GM12892 (cell line): ENCODE measurements around the gene OPHN1.

ENCODE experiments used
- DNase-seq: peaks from one replicate; pipeline ENCODE4 v3.0.0; 2011; ENCODE audit not compliant: insufficient read length
- FAIRE-seq: peaks from 2 replicates; lab custom pipeline; 2011; peaks lifted over from hg19 to GRCh38; lab: Jason Lieb, UNC
- POLR2A ChIP-seq: IDR thresholded peaks from 2 replicates; pipeline ENCODE4 v1.6.1; 2011; ENCODE audit warnings: low read depth, low read length, control low read depth
- POLR2AphosphoS5 ChIP-seq: IDR thresholded peaks from 2 replicates; pipeline ENCODE4 v1.6.1; 2011; ENCODE audit warnings: low read depth, low read length, control low read depth
- TAF1 ChIP-seq: IDR thresholded peaks from 2 replicates; pipeline ENCODE4 v1.6.1; 2011; ENCODE audit warnings: low read depth, mild to moderate bottlenecking, control low read depth, low read length, borderline replicate concordance

The OPHN1 gene

DNA sequence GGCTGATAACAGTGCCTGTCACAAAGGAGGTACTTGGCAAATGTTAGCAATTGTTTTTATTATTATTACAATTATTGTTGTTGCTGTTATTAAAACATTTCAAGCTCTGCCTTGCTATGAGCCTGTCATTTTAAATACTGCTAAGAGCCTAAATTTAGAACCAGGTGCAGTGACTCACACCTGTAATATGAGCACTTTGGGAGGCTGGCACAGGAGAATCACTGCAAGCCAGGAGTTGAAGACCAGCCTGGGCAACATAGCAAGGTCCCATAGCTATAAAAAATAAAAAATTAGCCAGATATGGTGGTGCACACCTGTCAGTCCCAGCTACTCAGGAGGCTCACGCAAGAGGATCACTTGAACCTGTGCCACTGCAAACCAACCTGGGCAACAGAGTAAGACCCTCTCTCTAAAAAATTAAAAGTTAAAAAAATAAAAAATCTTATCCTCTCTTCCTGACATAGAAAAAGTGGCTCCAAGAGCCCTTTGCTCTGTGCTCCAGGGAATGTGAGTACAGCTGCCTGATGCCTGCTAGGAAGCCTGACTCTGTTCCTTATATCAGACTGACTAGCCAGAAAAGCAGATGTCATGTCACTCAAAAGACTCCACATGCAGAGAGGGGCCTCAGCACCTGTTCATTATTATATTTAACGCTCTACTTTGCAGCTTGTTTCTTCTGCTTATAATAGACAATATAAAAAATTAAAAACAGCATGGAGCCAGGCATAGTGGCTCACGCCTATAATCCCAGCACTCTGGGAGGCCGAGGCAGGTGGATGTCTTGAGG is 234.0 kb downstream of the OPHN1 start:
- no peak for DNase-seq
- TF ChIP-seq TAF1 (no peak), POLR2A (no peak), POLR2AphosphoS5 (no peak)
- no peak for FAIRE-seq

DNA sequence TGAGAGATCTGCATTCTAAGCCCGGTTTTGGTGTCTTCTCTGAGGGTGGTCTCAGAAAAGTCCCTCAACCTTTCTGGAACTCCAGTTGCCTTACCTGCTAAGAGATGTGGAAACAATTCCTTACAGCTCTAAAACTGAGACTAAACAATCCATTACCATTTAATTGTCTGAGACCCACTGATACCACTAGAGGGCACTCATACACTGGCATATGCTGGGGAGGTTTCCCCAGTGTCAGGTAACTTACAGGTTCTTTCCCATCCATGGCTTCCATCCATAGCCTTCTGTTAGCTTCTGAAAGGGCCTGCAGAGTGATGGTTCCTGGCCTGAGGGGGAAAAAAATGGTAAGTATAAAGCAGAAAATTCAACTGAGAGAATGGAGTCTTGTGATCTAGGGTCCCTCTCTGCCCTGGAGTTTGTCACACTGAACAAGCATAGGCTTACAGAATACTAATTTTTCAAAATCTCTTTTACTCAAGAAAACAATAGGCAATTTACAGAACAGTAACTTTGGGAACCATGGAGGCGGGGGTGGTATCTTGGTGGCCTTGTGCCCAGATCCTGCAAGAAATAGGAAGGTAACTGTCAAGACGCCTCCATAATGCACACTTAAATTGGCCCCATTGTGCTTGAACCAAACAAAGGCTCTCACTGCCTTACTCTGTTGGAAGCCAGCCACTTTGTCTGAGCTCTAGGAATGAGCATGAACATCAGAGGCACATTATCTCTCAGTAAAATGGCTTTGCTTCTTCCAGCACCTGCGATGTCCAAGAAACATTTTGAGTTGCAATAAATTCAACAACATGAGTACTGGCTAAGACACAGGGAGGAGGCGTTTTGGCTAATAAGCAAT is 236.1 kb downstream of the OPHN1 start:
- peak; percentile 80 for FAIRE-seq

DNA sequence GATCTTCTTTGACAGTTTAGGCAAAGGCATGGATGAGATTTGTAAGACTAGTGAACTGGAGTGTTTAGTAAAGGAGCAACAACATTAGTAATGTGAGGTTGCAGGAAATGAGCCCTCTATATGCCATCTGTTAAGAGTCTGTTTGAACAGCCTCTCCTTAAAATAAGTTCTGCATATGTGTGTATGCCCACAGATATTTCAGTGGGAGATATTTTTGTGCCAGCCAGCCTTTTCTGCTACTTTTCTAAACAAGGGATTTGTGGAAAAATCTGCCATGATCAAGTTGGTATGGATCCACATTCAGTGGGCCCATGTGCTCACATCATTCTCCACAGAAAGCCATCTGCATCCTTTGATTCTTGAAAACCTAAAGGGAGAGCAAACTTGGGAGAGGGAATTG is 237.7 kb downstream of the OPHN1 start:
- no peak for TF ChIP-seq POLR2A
- no peak for TF ChIP-seq TAF1
- no peak for TF ChIP-seq POLR2AphosphoS5
- FAIRE-seq, result no peak

More for the DNA sequence above, 236.1 kb downstream of the OPHN1 start:
- TF ChIP-seq POLR2AphosphoS5, result no peak
- no peak for TF ChIP-seq POLR2A
- TF ChIP-seq TAF1, result no peak
- peak; percentile 13 for DNase-seq

GRCh38 chrX:68193786-68194185 is 239.5 kb downstream of the OPHN1 start:
- TF ChIP-seq POLR2AphosphoS5 (no peak), POLR2A (no peak), TAF1 (no peak)
- no peak for FAIRE-seq
- DNase-seq, result no peak

More for the DNA sequence above, 237.7 kb downstream of the OPHN1 start:
- no peak for DNase-seq

DNA sequence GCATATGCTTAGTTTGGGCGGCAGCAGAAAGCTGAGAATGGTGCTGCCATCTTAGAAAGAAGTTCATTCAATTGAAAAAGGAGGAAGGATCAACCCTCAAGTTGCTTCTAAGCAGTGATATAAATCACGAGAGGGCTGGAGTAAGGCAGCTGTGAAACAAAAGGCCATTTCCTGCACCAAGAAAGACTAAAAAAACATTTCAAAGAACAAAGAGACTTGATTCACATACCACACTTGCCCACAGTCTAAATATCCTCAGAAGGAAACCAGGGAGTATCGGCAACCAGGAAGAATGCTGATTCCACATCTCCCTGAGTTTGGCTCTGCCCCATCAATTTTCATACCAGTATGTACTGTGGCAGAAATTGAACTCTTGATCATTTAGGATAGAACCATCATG is 240.1 kb downstream of the OPHN1 start:
- DNase-seq (no peak), FAIRE-seq (no peak)
- no peak for TF ChIP-seq POLR2A
- no peak for TF ChIP-seq TAF1
- no peak for TF ChIP-seq POLR2AphosphoS5

- FAIRE-seq (no peak), DNase-seq (no peak)
- TF ChIP-seq POLR2AphosphoS5 (no peak), TAF1 (no peak), POLR2A (no peak)
These were observed 242.5 kb downstream of the OPHN1 start for GRCh38 chrX:68190799-68191198.

- FAIRE-seq (no peak), DNase-seq (no peak)
- TF ChIP-seq POLR2A (no peak), TAF1 (no peak), POLR2AphosphoS5 (no peak)
These were observed 246.6 kb downstream of the OPHN1 start for GRCh38 chrX:68186552-68187262.

- FAIRE-seq (no peak), DNase-seq (no peak)
- no peak for TF ChIP-seq TAF1
These were observed 248.1 kb downstream of the OPHN1 start for GRCh38 chrX:68185161-68185560.

DNA sequence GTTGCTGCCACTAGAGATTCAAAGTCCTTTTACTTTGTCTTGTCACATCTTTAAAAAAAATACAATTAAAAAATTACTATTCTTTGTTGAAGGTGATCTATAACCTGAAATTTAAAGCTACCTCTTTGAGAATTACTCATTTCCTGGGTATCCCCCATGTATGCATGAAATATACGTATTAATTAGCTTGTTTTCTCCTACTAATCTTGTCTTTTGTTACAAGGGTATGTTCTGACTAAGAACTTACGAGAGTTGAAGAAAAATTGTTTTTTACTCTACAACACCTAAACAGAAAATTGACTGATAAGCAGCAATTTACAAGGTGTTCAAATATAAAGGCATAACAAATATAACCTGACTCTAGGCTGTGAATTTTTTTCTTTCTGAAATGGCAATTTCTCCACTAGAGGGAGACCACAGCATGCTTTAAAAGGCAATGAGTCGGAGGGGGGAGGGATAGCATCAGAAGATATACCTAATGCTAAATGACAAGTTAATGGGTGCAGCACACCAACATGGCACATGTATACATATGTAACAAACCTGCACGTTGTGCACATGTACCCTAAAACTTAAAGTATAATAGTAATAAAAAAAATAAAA is 249.6 kb downstream of the OPHN1 start:
- FAIRE-seq (no peak), DNase-seq (no peak)
- TF ChIP-seq POLR2A (no peak), TAF1 (no peak), POLR2AphosphoS5 (no peak)

GRCh38 chrX:68180579-68180978 is 252.7 kb downstream of the OPHN1 start:
- FAIRE-seq (no peak), DNase-seq (no peak)
- no peak for TF ChIP-seq POLR2AphosphoS5
- TF ChIP-seq POLR2A, result no peak
- no peak for TF ChIP-seq TAF1

- FAIRE-seq (no peak), DNase-seq (no peak)
- TF ChIP-seq TAF1, result no peak
- TF ChIP-seq POLR2A, result no peak
- TF ChIP-seq POLR2AphosphoS5, result no peak
These were observed 253.9 kb downstream of the OPHN1 start for GRCh38 chrX:68179355-68179754.
